ENCODE measurements around the gene IQCK. TPM values are rescaled to one million over a fixed set of nuclear protein-coding genes. Genes with fewer than 3 reads are reported as not detected.

IQCK gene
- total RNA-seq, 2 donors from 2014 or later, result 17.5 to 18.1 TPM

DNA sequence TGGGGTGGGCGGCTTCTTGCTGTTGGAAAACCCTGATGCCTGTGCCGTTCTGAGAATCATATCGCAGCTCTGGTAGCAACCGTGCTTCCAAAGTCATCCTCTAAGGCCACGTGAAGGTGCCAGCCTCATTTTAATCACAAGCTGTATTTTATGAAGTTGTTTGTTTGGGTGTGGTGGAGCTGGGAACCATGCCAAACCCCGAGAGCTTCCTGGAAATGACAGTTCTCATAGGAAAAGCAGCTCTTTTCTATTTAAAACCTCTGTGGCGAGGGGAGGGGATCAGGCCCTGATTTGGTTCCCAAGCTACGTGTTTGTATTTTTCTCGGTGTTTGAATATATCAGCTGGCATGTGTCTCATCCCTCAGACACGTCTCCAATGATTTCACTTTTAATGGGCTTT lies 21.7 kb upstream of the IQCK start:
- Histone ChIP-seq H3K36me3 (peaks cover 9% of the 10 kb centered on the region), H3K4me1 (ENCODE audit: control insufficient read depth in 1 of 2, low read depth in 2 of 2) (peaks cover 8 to 21% of the 10 kb centered on the region in 2 donors), H3K9me3 (no peaks in the 10 kb centered on the region), H3K4me3 (no peak overlapping the region), H3K27me3 (replicated peaks; ENCODE audit: insufficient read depth) (no peaks in the 10 kb centered on the region), H3K27ac (peak overlapping the region; percentile 25 to 40)
- TF ChIP-seq, protein P1, sequence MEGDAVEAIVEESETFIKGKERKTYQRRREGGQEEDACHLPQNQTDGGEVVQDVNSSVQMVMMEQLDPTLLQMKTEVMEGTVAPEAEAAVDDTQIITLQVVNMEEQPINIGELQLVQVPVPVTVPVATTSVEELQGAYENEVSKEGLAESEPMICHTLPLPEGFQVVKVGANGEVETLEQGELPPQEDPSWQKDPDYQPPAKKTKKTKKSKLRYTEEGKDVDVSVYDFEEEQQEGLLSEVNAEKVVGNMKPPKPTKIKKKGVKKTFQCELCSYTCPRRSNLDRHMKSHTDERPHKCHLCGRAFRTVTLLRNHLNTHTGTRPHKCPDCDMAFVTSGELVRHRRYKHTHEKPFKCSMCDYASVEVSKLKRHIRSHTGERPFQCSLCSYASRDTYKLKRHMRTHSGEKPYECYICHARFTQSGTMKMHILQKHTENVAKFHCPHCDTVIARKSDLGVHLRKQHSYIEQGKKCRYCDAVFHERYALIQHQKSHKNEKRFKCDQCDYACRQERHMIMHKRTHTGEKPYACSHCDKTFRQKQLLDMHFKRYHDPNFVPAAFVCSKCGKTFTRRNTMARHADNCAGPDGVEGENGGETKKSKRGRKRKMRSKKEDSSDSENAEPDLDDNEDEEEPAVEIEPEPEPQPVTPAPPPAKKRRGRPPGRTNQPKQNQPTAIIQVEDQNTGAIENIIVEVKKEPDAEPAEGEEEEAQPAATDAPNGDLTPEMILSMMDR (IDR thresholded peaks at IDR 0.05), result no peak
- ATAC-seq (ENCODE audit: insufficient number of reproducible peaks, low FRiP score, low read depth) (no peak), DNase-seq (ENCODE audit: low spot score) (peak; percentile 29)

DNA sequence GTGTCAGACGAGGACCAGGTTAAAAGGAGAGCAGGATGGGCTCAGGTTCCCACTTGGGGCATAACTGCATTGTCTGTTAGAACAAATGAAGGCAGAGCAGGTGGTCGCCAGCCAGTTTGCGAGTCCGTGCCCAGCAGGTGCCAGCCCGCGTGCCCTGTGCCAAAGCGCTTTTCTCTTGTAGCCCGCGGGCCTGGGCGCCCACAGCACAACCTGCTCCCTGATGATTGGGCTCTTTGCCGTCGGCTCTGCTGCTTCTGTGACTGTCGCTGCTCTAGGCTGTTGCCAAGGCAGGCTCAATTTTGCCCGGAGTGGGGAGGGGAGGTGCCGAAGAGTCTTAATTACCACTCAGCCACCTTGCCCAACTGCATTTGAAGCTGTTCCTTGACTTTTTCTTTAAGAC lies 21.1 kb upstream of the IQCK start:
- Histone ChIP-seq H3K36me3 (peaks cover 14% of the 10 kb centered on the region), H3K27ac (peak overlapping the region; percentile 25 to 40), H3K27me3 (replicated peaks; ENCODE audit: insufficient read depth) (no peaks in the 10 kb centered on the region), H3K9me3 (no peaks in the 10 kb centered on the region), H3K4me3 (no peak overlapping the region), H3K4me1 (ENCODE audit: control insufficient read depth in 1 of 2, low read depth in 2 of 2) (peaks cover 8 to 21% of the 10 kb centered on the region in 2 donors)
- TF ChIP-seq, protein P1 (IDR thresholded peaks at IDR 0.05), result no peak
- no peak for ATAC-seq (ENCODE audit: insufficient number of reproducible peaks, low FRiP score, low read depth)
- no peak for DNase-seq (ENCODE audit: low spot score)

DNA sequence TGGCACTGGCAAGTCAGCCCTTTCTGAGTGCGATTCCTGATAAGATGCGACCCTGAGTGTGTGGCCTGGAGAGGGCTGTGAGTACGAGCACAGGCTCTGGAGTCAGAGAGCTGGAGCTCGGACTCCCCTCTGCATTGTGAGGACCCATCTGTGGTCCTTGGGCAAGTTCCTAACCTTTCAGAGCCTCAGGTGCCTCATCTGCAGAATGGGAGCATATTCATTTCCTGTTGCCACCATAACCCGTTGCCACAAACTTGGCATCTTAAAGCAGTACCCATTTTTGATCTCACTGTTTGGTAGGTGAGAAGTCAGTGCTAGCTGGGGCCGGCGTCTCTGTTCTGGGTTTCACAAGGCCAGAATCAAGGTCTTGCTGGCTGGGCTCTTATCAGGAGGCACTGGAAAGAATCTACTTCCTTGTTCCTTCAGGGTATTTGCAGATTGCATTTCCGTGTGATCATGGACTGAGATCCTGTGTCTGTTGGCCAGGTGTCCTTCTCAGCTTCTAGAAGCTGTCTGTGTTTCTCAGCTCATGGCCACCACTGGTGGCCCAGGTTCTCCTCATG lies 20.2 kb upstream of the IQCK start:
- Histone ChIP-seq H3K27ac (no peak overlapping the region), H3K9me3 (no peaks in the 10 kb centered on the region), H3K36me3 (peaks cover 10% of the 10 kb centered on the region), H3K27me3 (replicated peaks; ENCODE audit: insufficient read depth) (no peaks in the 10 kb centered on the region), H3K4me1 (ENCODE audit: control insufficient read depth in 1 of 2, low read depth in 2 of 2) (peaks cover 8 to 21% of the 10 kb centered on the region in 2 donors), H3K4me3 (no peak overlapping the region)
- TF ChIP-seq, protein P1 (IDR thresholded peaks at IDR 0.05), result no peak
- no peak for ATAC-seq (ENCODE audit: insufficient number of reproducible peaks, low FRiP score, low read depth)
- DNase-seq (ENCODE audit: low spot score), result no peak

DNA sequence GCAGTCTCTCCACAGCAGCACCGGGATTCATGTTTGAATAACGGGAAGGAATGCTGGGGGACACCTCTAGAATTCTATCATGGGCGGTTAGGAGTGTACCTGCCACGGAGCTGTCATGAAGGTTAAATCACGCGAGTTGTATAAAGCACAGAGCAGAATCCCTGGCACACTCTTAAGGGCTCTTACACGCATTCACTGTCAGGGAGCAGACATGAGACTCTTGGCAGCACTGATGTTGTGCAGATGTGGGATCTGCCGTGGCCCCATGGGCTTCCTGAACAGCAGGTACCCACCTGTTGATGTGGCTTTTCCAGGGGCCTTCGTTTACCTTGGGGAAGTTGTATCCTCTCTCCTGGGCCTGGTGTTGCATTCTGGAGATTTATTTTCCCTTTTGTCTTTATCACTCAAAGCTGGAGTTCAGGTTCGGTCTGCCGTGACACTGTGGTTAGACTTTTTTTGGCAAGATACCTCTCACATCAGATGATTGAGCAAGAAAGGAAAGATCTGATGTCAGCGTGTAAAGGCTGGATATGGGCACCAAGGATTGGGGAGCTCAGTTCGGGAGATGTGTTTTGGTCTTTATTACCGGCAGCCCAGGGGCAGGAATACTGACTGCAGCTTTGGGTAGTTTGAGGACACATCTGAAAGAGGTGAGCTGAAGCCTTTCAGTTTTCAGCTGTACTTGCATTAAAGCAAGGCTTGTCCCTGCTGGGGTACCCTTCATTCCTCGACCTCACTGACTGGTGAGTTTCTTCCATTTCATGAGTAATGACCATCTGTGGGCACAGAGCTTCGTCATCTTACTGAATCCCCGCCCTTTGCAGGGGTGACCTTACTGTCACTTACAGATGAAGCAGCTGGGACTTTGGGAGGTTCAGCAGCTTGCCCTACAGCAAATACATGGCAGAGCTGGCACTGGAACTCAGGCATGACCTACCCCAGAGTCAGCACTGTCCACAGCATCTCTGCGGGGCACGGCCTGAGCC lies 19.3 kb upstream of the IQCK start:
- no peak overlapping the region for H3K27ac ChIP-seq
- no peak for DNase-seq (ENCODE audit: low spot score)
- no peaks in the 10 kb centered on the region for H3K9me3 ChIP-seq
- no peak for ATAC-seq (ENCODE audit: insufficient number of reproducible peaks, low FRiP score, low read depth)
- H3K36me3 ChIP-seq, result peaks cover 8% of the 10 kb centered on the region
- TF ChIP-seq, protein P1 (IDR thresholded peaks at IDR 0.05), result no peak
- no peaks in the 10 kb centered on the region for H3K27me3 ChIP-seq (replicated peaks; ENCODE audit: insufficient read depth)
- H3K4me1 ChIP-seq (ENCODE audit: control insufficient read depth in 1 of 2, low read depth in 2 of 2), result peaks cover 8 to 21% of the 10 kb centered on the region in 2 donors
- no peak overlapping the region for H3K4me3 ChIP-seq

DNA sequence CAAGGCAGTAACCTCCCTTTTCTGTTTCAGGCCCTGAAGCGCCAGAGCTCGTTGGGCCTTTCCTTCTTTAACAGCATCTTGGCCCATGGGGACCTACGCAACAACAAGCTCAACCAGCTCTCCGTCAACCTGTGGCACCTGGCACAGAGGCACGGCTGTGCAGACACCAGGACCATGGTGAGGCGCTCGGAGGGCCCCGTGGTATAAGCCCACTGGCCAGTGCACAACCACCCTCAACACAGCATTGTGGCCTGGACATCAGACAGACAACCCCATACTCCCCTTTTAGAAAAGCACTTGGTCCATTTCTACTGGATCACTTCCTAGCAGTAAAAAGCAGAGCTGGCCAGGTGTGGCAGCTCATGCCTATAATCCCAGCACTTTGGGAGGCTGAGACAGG lies 18.6 kb upstream of the IQCK start:
- H3K4me1 ChIP-seq (ENCODE audit: control insufficient read depth in 1 of 2, low read depth in 2 of 2), result peaks cover 8 to 21% of the 10 kb centered on the region in 2 donors
- DNase-seq (ENCODE audit: low spot score) (no peak), ATAC-seq (ENCODE audit: insufficient number of reproducible peaks, low FRiP score, low read depth) (no peak)
- TF ChIP-seq, protein P1 (IDR thresholded peaks at IDR 0.05), result no peak
- no peaks in the 10 kb centered on the region for H3K9me3 ChIP-seq
- no peak overlapping the region for H3K27ac ChIP-seq
- peaks cover 8% of the 10 kb centered on the region for H3K36me3 ChIP-seq
- no peaks in the 10 kb centered on the region for H3K27me3 ChIP-seq (replicated peaks; ENCODE audit: insufficient read depth)
- no peak overlapping the region for H3K4me3 ChIP-seq
